Muscle of arm (tissue), 12 donors: ENCODE results near the gene SYTL3. TPM values are rescaled to one million over a fixed set of nuclear protein-coding genes. Genes with fewer than 3 reads are reported as not detected.

Experiments
- DNase-seq: peaks from one replicate; pipeline ENCODE4 v3.0.0-alpha.2; 2013
- polyA plus RNA-seq, 12 donors: library from polyadenylated mRNA; unstranded; fragments of 120-200 nt; gene quantifications; one replicate each; pipeline ENCODE4 v1.2.1, GENCODE V29; 2013; ENCODE audit not compliant: insufficient read length in 12 of 12

SYTL3 gene
- polyA plus RNA-seq, 12 donors = 3.1 to 14.7 (median 8.8) TPM; not detected in 1

GRCh38 chr6:158793432-158793831 lies 143.6 kb downstream of the SYTL3 start:
- DNase-seq = no peak

GRCh38 chr6:158795516-158795915 lies 145.7 kb downstream of the SYTL3 start:
- DNase-seq = no peak

GRCh38 chr6:158796353-158796752 lies 146.5 kb downstream of the SYTL3 start:
- no peak for DNase-seq

DNA sequence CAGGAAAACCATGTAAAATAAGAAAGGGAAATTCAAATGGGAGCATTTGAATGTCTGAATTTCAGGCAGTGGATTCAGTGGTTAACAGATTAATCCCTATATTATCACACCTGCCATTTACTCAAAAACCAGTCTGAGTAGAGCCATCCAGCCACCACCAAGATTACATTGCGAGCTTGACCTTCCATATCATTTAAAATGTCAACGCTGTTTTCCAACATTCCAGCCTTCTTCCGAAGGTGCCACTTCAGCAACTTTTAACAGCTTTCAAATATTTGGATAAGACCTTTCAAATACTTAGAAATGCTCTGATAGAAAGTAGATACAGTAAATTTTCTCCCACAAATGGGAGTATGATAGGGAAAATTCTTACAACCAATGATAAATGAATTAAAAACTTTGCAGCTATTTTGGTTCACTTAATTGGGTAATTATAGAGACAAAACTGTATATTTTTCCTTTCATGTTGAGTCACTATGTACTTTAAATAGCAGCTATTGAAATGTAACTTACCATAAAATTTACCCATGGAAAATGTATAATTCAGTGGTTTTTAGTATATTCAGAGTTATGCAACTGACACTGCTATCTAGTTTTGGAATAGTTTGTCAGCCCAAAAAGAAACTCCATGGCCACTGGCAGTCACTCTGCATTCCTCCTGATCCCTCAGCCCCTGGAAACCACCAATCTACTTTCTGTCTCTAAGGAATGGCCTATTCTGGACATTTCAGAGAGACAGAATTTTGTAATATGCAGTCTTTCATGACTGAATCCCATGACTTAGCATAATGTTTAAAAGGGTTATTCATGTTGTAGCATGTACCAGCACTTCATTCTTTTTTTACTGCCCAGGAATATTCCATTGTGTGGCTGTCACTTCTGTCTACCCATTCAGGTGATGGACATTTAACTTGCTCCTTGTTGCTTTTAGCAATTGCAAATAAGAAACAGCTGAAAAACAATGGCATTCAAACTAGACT lies 147.8 kb downstream of the SYTL3 start:
- DNase-seq = no peak

DNA sequence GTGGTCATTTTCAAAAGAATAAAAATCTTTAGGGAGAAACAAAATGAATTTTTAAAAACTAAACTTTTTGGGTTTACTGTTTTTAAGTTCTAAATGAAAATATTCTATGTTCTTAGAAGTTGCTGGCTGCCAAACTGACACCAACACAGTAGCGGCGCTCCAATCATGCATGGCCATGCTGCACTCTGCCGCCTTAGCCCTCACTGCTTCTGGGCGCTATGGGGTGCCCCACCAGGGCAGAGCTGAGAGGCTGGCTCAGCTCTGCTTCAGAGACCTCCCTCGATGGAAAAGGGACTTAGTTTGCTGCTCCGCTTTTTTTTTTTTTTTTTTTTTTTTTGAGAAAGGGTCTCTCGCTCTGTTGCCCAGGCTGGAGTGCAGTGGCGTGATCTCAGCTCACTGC lies 148.5 kb downstream of the SYTL3 start:
- DNase-seq = no peak

DNA sequence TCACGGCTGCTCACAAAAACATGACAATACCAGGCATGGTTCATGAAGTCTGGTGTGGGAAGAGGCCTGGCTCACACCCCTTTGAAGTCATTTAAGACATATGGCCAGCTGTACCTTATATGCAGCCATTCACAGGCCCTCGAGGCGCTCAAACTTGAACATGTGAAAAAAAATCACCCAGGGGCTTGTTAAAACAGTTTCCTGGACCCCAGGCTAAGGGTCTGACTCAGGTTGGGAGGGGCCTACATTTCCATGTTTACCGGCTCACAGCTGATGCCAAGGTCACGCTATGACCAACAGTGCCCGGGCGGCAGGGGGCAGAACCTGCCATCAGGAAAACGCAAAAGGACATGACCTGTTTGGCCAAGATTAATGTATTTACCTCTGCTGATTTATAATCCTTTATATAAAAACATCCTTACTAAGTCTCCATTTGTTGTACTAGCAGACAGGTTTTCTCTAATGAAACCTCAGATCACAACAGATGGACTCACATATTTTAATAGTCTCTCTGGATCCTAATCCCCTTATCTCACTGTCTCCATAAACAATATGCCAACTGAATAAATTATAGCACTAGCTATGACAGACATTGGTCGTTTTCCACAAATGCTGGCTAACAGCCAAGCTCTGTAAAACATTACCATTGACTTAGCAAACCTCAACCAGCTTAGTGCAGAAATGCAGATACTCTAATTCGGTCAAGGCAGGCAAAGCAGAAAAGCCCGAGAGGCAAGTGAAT lies 149.4 kb downstream of the SYTL3 start:
- no peak for DNase-seq

DNA sequence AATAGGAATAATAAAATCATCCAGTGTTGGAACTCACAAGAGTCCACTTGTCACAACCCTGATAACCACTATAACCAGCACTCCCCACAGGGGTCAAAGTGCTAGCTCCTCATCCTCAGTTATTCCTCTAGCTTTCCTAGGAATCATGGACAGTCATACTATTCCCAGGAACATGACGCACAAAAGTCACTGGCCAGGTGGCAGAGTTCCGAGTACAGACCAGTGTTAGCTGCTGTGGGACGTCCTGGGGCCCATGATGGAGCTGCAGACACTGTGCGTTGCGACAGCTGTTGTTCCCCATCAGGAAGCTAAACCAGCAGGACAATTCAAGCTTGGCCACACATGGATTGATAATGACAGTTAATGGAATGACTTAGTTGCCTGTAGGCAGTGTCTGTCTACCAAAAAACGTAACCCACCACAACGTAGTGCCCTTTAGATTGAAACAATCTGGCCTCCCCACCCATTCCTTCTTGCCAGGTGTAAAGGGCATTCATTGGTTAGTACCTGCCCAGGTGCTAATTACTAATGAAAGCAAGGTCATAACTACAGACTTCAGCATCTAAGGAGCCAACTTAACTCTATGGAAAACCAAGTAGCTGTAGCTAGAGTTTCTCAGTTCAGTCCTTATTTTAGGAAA lies 151.9 kb downstream of the SYTL3 start:
- no peak for DNase-seq

DNA sequence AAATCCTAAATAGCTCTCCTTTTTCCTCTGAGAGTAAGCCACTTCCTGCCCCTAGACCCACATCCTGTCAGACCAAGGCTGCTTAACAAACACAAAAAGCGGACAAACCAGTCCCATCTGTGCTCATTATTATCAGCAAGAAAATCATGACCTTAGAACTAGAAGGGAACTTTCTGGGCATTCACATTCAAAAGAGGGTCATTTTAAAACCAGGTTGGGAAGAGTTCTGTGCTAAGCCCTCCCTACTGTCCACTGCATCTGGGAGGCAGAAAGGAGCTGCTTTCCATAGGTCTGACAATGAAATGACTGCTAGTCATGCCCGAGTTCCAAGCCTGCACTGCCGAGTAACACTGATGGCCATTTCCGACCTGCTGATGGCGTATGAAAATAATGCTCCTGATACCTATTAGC lies 153.9 kb downstream of the SYTL3 start:
- DNase-seq = no peak

GRCh38 chr6:158804207-158804606 lies 154.4 kb downstream of the SYTL3 start:
- no peak for DNase-seq

DNA sequence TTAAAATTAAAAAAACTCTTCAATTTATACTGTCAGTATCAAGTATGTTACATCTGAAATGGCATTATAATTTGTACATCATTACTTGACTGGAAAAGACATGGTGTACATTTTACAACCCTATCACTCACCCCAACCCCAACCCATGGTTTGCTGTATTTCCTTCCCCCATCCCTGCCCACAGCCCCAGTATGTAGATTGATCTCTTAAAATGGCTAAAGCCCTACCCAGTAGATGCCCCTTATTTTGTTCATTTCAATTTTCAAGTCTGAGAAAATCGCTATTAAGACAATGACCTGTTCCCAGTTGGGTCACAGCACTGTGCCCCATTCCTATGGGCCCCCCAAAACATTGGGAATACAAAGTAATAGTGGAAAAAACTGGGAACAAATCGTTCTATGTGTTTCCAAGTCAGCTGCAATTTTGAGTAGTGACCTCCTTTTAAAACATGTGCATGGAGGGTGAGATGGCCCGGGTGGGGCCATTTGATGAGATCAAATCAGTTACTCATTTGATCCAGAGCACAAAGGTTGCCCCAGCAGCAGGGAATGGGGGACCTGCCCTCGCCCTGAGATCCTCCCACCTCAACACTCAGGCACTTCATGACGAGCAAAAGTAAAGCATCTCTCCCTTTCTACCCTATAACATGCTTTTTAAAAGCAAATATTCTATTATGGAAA lies 156.0 kb downstream of the SYTL3 start:
- DNase-seq = no peak

DNA sequence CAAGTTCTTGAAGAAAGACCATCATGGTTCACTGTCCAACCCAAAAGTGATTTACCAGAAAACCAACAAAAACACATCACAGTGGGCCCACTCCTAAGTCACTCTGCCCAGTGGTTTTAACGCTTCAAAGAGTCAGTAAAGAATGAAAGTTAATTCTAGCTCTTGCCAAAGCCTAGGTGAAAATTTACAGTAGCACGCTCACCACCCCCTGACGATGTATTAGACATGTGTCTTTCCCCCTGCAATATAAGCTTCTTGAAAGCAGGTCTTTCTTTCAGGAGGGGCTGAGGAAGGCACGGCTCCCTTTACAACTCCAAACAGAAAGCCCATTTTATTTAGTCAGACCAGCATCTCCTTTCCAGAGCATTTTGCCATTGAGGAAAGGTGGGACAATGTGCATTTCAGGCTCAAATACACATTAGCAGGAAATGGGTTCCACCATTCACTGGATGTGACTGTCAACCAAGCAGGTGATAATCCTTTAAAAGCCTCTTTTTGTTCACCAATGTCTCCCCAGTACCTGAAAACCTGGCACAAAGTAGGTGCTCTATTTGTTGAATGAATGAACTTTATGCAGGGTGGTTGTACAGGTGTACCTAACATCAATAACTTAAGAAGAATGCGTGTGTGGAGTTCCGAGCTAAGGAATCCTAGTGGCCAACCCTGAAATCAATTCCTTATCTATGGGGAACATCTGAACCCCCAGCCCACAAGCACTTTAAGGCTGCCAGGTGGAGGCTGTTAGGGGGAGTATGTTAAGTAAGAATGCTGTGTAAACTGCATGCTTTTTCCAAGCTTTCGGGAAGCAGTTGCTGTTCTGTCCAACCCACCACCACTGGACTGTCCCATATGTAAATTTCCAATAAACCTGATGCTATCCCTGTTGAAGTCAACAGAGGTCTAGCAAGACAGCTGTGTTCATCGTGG lies 157.9 kb downstream of the SYTL3 start:
- no peak for DNase-seq

DNA sequence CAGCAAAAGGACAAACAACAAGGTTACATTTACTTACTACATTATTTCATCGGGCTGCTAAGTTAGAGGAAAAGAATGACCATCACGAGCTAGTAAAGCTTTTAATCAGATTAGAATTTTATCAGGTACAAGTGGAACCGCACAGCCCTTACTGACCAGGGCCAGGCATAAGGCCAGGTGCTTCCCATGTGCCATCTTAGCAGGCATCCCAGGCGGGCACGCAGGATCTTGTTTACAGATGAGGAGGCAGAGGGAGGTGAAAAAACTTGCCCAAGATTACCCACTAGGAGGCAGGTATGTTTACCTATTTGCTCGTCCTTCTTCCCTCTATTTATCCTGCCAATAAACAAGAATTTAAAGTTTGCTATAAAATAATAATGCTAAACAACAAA lies 158.6 kb downstream of the SYTL3 start:
- DNase-seq = no peak

DNA sequence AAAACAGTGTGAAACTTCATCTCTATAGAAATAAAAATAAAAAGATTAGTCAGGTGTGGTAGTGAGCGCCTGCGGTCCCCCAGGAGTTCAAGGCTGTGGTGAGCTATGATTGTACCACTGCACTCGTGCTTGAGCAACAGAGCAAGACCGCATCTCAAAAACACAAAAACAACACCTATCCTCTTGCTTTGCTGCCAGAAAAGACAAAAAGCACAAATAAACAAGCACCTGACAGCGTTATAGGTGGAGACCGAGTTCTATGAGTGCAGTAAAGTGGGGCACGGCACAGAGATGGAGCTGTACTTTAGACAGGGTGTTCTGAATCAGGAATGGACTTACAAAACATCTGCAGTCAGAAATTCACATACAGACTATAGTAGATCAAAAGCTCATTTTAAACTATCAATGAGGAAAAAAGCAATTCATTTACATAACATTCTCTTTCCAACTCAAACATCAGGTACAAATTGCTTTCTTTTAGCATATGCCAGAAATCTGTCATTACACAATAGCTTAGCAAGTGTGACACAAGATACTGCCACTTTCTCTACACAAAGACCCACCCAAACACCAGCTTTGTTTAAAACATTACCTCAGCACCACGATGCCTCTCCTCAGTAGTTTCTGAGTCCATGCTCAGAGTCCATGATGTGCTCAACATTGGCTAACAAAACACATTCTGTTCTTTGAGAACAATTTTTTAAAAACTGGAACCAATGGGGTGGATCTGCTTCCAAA lies 159.3 kb downstream of the SYTL3 start:
- no peak for DNase-seq

DNA sequence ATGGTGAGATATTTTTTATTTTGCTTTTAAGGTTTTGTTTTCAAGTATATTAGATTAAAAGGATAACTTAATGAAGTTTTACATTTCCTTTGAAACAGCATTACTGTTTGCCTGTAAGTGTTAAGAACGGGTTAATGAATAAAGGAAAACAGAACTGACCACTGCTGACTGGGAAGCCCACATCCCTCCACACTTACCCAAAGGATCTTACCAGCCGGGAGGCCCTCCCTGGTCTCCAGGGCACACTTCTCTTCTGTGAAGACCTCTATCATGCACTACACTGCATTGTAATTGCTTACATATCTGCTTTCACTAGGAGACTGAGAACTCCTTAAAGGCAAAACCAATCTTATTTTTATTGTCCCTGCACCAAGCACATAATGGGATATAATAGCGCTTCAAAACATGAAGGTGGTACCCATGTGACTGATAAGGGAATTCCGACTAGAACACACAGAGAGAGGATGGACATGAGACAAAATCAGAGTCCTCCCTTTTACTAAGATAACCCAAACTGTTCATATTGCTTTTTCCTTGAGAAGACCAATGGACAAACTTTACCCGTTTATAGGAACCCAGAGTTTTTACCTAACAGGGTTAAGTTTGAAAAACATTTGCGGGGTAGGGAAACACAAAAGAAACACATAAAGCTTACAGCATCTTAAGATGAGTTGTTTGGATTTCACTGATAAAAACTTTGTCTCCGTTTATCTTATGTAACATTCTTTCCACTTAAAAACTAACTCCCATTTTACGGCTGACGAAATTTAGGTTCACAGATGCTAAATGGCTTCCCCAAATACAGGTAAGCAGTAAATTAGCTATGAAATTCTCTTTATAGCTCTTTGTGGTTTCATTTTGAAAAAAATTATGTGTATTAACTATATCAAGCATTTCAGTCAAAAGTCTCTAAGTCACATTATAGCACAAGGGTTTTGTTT lies 160.6 kb downstream of the SYTL3 start:
- DNase-seq = no peak

GRCh38 chr6:158812611-158813010 lies 162.8 kb downstream of the SYTL3 start:
- DNase-seq = no peak

GRCh38 chr6:158813032-158813431 lies 163.2 kb downstream of the SYTL3 start:
- DNase-seq = no peak
